ENCODE results near the gene ABLIM2. TPM values are rescaled to one million over a fixed set of nuclear protein-coding genes. Genes with fewer than 3 reads are reported as not detected.
"Not testable (repeated sequence)": the region's sequence is repeated elsewhere in the genome, so short reads cannot be mapped to it uniquely, and the experiment has no call there.

ABLIM2 gene
- polyA plus RNA-seq, 4 donors = 1.1 to 12.7 (median 4.4) TPM

GRCh38 chr4:7947927-7948326 lies 210.7 kb downstream of the ABLIM2 start:
- WGBS, 3 donors = 58 to 67% (median 61%) methylated on average over 4 of the region's 4 CpGs

GRCh38 chr4:7945709-7946380 lies 212.8 kb downstream of the ABLIM2 start:
- Histone ChIP-seq H3K36me3 (ENCODE audit: control insufficient read depth in 3 of 3, insufficient read depth in 2 of 3, low read depth in 1 of 3, low read length in 3 of 3) (no peaks in the 10 kb centered on the region), H3K27me3 (ENCODE audit: control insufficient read depth in 3 of 3, insufficient read depth in 3 of 3, low read length in 3 of 3) (no peaks in the 10 kb centered on the region), H3K27ac (ENCODE audit: low read depth in 1 of 3, low read length in 2 of 3) (peak overlapping the region in 1 of 3 donors; percentile 8), H3K9me3 (ENCODE audit: control insufficient read depth in 2 of 2, insufficient read depth in 1 of 2, low read depth in 1 of 2, low read length in 1 of 2) (peaks cover 0 to 5% of the 10 kb centered on the region in 2 donors), H3K4me1 (ENCODE audit: control insufficient read depth in 3 of 3, insufficient read depth in 2 of 3, low read depth in 1 of 3, low read length in 2 of 3) (peaks cover 0 to 38% (median 7%) of the 10 kb centered on the region in 3 donors), H3K4me3 (ENCODE audit: low read depth in 1 of 3, low read length in 3 of 3) (no peak overlapping the region)
- WGBS, 3 donors = 47 to 71% (median 61%) methylated on average over 14 of the region's 14 CpGs
- FAIRE-seq = no peak
- no peak for DNase-seq

More at GRCh38 chr4:7947927-7948326, 210.7 kb downstream of the ABLIM2 start:
- Histone ChIP-seq H3K27ac (ENCODE audit: low read depth in 1 of 3, low read length in 2 of 3) (no peak overlapping the region), H3K4me3 (ENCODE audit: low read depth in 1 of 3, low read length in 3 of 3) (no peak overlapping the region), H3K9me3 (ENCODE audit: control insufficient read depth in 2 of 2, insufficient read depth in 1 of 2, low read depth in 1 of 2, low read length in 1 of 2) (peaks cover 0 to 15% of the 10 kb centered on the region in 2 donors), H3K4me1 (ENCODE audit: control insufficient read depth in 3 of 3, insufficient read depth in 2 of 3, low read depth in 1 of 3, low read length in 2 of 3) (peaks cover 0 to 26% (median 4%) of the 10 kb centered on the region in 3 donors), H3K36me3 (ENCODE audit: control insufficient read depth in 3 of 3, insufficient read depth in 2 of 3, low read depth in 1 of 3, low read length in 3 of 3) (no peaks in the 10 kb centered on the region), H3K27me3 (ENCODE audit: control insufficient read depth in 3 of 3, insufficient read depth in 3 of 3, low read length in 3 of 3) (no peaks in the 10 kb centered on the region)
- no peak for FAIRE-seq
- no peak for DNase-seq

- peak overlapping the region in 1 of 3 donors; percentile 45 for H3K27ac ChIP-seq (ENCODE audit: low read depth in 1 of 3, low read length in 2 of 3)
These were observed 213.9 kb downstream of the ABLIM2 start for GRCh38 chr4:7944599-7945220.

GRCh38 chr4:7943688-7944087 lies 214.9 kb downstream of the ABLIM2 start:
- not testable (repeated sequence) for H3K9me3 ChIP-seq (ENCODE audit: control insufficient read depth in 2 of 2, insufficient read depth in 1 of 2, low read depth in 1 of 2, low read length in 1 of 2); FAIRE-seq
- 92 to 95% (median 95%) methylated on average over 4 of the region's 4 CpGs for WGBS, 3 donors

More at GRCh38 chr4:7944599-7945220, 213.9 kb downstream of the ABLIM2 start:
- H3K9me3 ChIP-seq (ENCODE audit: control insufficient read depth in 2 of 2, insufficient read depth in 1 of 2, low read depth in 1 of 2, low read length in 1 of 2) = no peaks in the 10 kb centered on the region
- peaks cover 0 to 41% (median 5%) of the 10 kb centered on the region in 3 donors for H3K4me1 ChIP-seq (ENCODE audit: control insufficient read depth in 3 of 3, insufficient read depth in 2 of 3, low read depth in 1 of 3, low read length in 2 of 3)
- WGBS, 3 donors = 48 to 66% (median 51%) methylated on average over 5 of the region's 5 CpGs
- no peaks in the 10 kb centered on the region for H3K36me3 ChIP-seq (ENCODE audit: control insufficient read depth in 3 of 3, insufficient read depth in 2 of 3, low read depth in 1 of 3, low read length in 3 of 3)
- FAIRE-seq (no peak), DNase-seq (peak; percentile 33 to 51)
- H3K4me3 ChIP-seq (ENCODE audit: low read depth in 1 of 3, low read length in 3 of 3) = no peak overlapping the region
- no peaks in the 10 kb centered on the region for H3K27me3 ChIP-seq (ENCODE audit: control insufficient read depth in 3 of 3, insufficient read depth in 3 of 3, low read length in 3 of 3)

GRCh38 chr4:7943211-7943610 lies 215.4 kb downstream of the ABLIM2 start:
- H3K9me3 ChIP-seq (ENCODE audit: control insufficient read depth in 2 of 2, insufficient read depth in 1 of 2, low read depth in 1 of 2, low read length in 1 of 2) = no peaks in the 10 kb centered on the region
- H3K27me3 ChIP-seq (ENCODE audit: control insufficient read depth in 3 of 3, insufficient read depth in 3 of 3, low read length in 3 of 3) = no peaks in the 10 kb centered on the region
- DNase-seq (no peak), FAIRE-seq (no peak)
- no peaks in the 10 kb centered on the region for H3K36me3 ChIP-seq (ENCODE audit: control insufficient read depth in 3 of 3, insufficient read depth in 2 of 3, low read depth in 1 of 3, low read length in 3 of 3)
- peaks cover 0 to 34% (median 5%) of the 10 kb centered on the region in 3 donors for H3K4me1 ChIP-seq (ENCODE audit: control insufficient read depth in 3 of 3, insufficient read depth in 2 of 3, low read depth in 1 of 3, low read length in 2 of 3)
- H3K27ac ChIP-seq (ENCODE audit: low read depth in 1 of 3, low read length in 2 of 3) = no peak overlapping the region
- H3K4me3 ChIP-seq (ENCODE audit: low read depth in 1 of 3, low read length in 3 of 3) = no peak overlapping the region
- 88 to 95% (median 89%) methylated on average over 8 of the region's 8 CpGs for whole genome bisulfite sequencing, 3 donors

More at GRCh38 chr4:7943688-7944087, 214.9 kb downstream of the ABLIM2 start:
- not testable (repeated sequence) for H3K36me3 ChIP-seq (ENCODE audit: control insufficient read depth in 3 of 3, insufficient read depth in 2 of 3, low read depth in 1 of 3, low read length in 3 of 3); H3K27ac ChIP-seq (ENCODE audit: low read depth in 1 of 3, low read length in 2 of 3); H3K27me3 ChIP-seq (ENCODE audit: control insufficient read depth in 3 of 3, insufficient read depth in 3 of 3, low read length in 3 of 3); H3K4me3 ChIP-seq (ENCODE audit: low read depth in 1 of 3, low read length in 3 of 3); DNase-seq
- peaks cover 0 to 35% (median 5%) of the 10 kb centered on the region in 3 donors for H3K4me1 ChIP-seq (ENCODE audit: control insufficient read depth in 3 of 3, insufficient read depth in 2 of 3, low read depth in 1 of 3, low read length in 2 of 3)

- DNase-seq (peak in 1 of 2 donors; percentile 32), FAIRE-seq (no peak)
These were observed 216.6 kb downstream of the ABLIM2 start for GRCh38 chr4:7941965-7942496.

GRCh38 chr4:7941111-7941964 lies 217.3 kb downstream of the ABLIM2 start:
- WGBS, 3 donors = 61 to 73% (median 69%) methylated on average over 11 of the region's 11 CpGs
- Histone ChIP-seq H3K4me3 (ENCODE audit: low read depth in 1 of 3, low read length in 3 of 3) (no peak overlapping the region), H3K9me3 (ENCODE audit: control insufficient read depth in 2 of 2, insufficient read depth in 1 of 2, low read depth in 1 of 2, low read length in 1 of 2) (no peaks in the 10 kb centered on the region), H3K4me1 (ENCODE audit: control insufficient read depth in 3 of 3, insufficient read depth in 2 of 3, low read depth in 1 of 3, low read length in 2 of 3) (peaks cover 2 to 37% (median 5%) of the 10 kb centered on the region in 3 donors), H3K36me3 (ENCODE audit: control insufficient read depth in 3 of 3, insufficient read depth in 2 of 3, low read depth in 1 of 3, low read length in 3 of 3) (no peaks in the 10 kb centered on the region), H3K27ac (ENCODE audit: low read depth in 1 of 3, low read length in 2 of 3) (no peak overlapping the region), H3K27me3 (ENCODE audit: control insufficient read depth in 3 of 3, insufficient read depth in 3 of 3, low read length in 3 of 3) (no peaks in the 10 kb centered on the region)
- DNase-seq = no peak
- FAIRE-seq = no peak

More at GRCh38 chr4:7941965-7942496, 216.6 kb downstream of the ABLIM2 start:
- Histone ChIP-seq H3K27me3 (ENCODE audit: control insufficient read depth in 3 of 3, insufficient read depth in 3 of 3, low read length in 3 of 3) (no peaks in the 10 kb centered on the region), H3K4me3 (ENCODE audit: low read depth in 1 of 3, low read length in 3 of 3) (no peak overlapping the region), H3K4me1 (ENCODE audit: control insufficient read depth in 3 of 3, insufficient read depth in 2 of 3, low read depth in 1 of 3, low read length in 2 of 3) (peaks cover 2 to 37% (median 5%) of the 10 kb centered on the region in 3 donors), H3K36me3 (ENCODE audit: control insufficient read depth in 3 of 3, insufficient read depth in 2 of 3, low read depth in 1 of 3, low read length in 3 of 3) (no peaks in the 10 kb centered on the region), H3K27ac (ENCODE audit: low read depth in 1 of 3, low read length in 2 of 3) (no peak overlapping the region), H3K9me3 (ENCODE audit: control insufficient read depth in 2 of 2, insufficient read depth in 1 of 2, low read depth in 1 of 2, low read length in 1 of 2) (no peaks in the 10 kb centered on the region)
- WGBS, 3 donors = 71 to 87% (median 72%) methylated on average over 4 of the region's 4 CpGs

Data from small intestine (tissue), 7 donors.